ENCODE results near the gene ZBTB24. TPM values are rescaled to one million over a fixed set of nuclear protein-coding genes. Genes with fewer than 3 reads are reported as not detected.

ZBTB24 gene
- polyA plus RNA-seq, 3 donors: 3.1 to 4.7 (median 3.4) TPM

DNA sequence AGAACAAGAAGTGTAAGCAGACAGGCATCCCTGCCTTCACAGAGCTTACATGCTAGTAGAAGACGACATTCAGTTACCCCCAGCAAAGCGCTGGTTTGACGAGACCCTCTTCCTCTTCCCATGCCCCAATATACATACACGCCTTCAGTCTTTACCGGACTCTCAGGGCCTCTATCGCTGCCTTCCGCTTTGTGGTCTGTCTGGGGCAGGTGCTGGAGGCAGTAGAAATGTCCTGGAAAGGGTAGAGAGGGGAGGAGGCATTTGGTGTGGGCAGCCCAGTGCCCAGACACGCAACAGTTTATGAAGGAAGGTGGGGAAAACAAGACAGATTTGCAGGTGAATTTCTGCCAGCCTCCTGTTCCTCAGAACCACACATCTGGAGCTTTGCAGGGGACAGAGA, 36.5 kb downstream of the ZBTB24 start:
- peak overlapping the region in 1 of 2 donors; percentile 48 for H3K27ac ChIP-seq (ENCODE audit: low read depth in 1 of 2, low read length in 2 of 2)
- peaks cover 65 to 89% of the 10 kb centered on the region in 2 donors for H3K36me3 ChIP-seq (replicated peaks in 1 of 2; ENCODE audit: control insufficient read depth in 1 of 2, insufficient read depth in 2 of 2, low read length in 2 of 2)
- H4K20me1 ChIP-seq (ENCODE audit: insufficient read depth, low read length): peaks cover 82% of the 10 kb centered on the region
- peaks cover 0 to 2% (median 1%) of the 10 kb centered on the region in 3 donors for H3K27me3 Mint-ChIP-seq (ENCODE audit: low read depth in 3 of 3)
- H3K9me3 Mint-ChIP-seq: peaks cover 0 to 2% (median 0%) of the 10 kb centered on the region in 7 donors
- TF ChIP-seq, protein P1, sequence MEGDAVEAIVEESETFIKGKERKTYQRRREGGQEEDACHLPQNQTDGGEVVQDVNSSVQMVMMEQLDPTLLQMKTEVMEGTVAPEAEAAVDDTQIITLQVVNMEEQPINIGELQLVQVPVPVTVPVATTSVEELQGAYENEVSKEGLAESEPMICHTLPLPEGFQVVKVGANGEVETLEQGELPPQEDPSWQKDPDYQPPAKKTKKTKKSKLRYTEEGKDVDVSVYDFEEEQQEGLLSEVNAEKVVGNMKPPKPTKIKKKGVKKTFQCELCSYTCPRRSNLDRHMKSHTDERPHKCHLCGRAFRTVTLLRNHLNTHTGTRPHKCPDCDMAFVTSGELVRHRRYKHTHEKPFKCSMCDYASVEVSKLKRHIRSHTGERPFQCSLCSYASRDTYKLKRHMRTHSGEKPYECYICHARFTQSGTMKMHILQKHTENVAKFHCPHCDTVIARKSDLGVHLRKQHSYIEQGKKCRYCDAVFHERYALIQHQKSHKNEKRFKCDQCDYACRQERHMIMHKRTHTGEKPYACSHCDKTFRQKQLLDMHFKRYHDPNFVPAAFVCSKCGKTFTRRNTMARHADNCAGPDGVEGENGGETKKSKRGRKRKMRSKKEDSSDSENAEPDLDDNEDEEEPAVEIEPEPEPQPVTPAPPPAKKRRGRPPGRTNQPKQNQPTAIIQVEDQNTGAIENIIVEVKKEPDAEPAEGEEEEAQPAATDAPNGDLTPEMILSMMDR (IDR thresholded peaks at IDR 0.05): no peak
- H3K4me1 Mint-ChIP-seq: peaks cover 37% of the 10 kb centered on the region
- H3K27ac Mint-ChIP-seq: peak overlapping the region in 5 of 7 donors; percentile 18 to 63 (median 20)
- no peaks in the 10 kb centered on the region for H3K27me3 ChIP-seq (ENCODE audit: control insufficient read depth in 2 of 2, insufficient read depth in 2 of 2, low read length in 2 of 2)
- no peak overlapping the region for H3K9ac ChIP-seq (ENCODE audit: insufficient read depth, low read length, poor library complexity, severe bottlenecking)
- intact Hi-C loops (cut with micrococcal nuclease): no loop called here
- H3K79me2 ChIP-seq (ENCODE audit: insufficient read depth, low read length): peaks cover 25% of the 10 kb centered on the region
- H3K4me3 ChIP-seq (replicated peaks in 1 of 3; ENCODE audit: low read depth in 2 of 3, low read length in 3 of 3): no peak overlapping the region
- no peak for DNase-seq
- peaks cover 5 to 20% of the 10 kb centered on the region in 2 donors for H3K4me1 ChIP-seq (ENCODE audit: control insufficient read depth in 1 of 2, insufficient read depth in 2 of 2, low read length in 2 of 2)
- H3K4me3 Mint-ChIP-seq: no peak overlapping the region
- no peak overlapping the region for H3K4me2 ChIP-seq (replicated peaks; ENCODE audit: extremely low read depth, low read length, poor library complexity, severe bottlenecking)
- H3K9me3 ChIP-seq (replicated peaks in 1 of 2; ENCODE audit: control insufficient read depth in 1 of 2, insufficient read depth in 1 of 2, low read length in 2 of 2): no peaks in the 10 kb centered on the region
- WGBS (ENCODE audit: insufficient coverage): 33% methylated on average over 1 of the region's 8 CpGs
- peaks cover 56 to 86% of the 10 kb centered on the region in 2 donors for H3K36me3 Mint-ChIP-seq
- H2AFZ ChIP-seq (ENCODE audit: insufficient read depth, low read depth, low read length, poor library complexity, severe bottlenecking): no peak overlapping the region

DNA sequence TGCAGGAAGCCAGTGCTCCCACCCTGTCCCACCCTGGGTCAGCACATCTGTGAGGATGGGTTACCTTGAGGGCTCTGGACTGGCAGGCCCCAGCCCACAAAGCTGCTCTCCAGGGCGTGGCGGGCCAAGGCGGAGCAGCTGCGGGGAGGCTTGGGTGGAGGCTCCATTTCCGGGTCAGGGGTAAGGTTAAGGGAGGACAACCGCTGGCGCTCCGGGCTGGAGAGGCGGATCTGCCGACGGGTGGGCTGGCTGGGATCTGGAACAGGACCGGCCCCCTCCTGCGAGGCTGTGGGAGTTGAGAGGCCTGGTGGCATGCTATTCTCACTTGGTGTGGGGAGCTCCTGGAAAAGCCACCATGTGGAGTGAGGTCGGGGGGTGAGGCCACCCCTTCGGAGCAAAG, 36.9 kb downstream of the ZBTB24 start:
- Mint-ChIP-seq H3K9me3 (peaks cover 0 to 2% (median 0%) of the 10 kb centered on the region in 7 donors), H3K4me3 (no peak overlapping the region), H3K27ac (peak overlapping the region in 4 of 7 donors; percentile 18 to 63 (median 20)), H3K4me1 (peaks cover 42% of the 10 kb centered on the region), H3K27me3 (ENCODE audit: low read depth in 3 of 3) (peaks cover 0 to 4% (median 1%) of the 10 kb centered on the region in 3 donors), H3K36me3 (peaks cover 54 to 83% of the 10 kb centered on the region in 2 donors)
- Histone ChIP-seq H4K20me1 (ENCODE audit: insufficient read depth, low read length) (peaks cover 86% of the 10 kb centered on the region), H3K4me2 (replicated peaks; ENCODE audit: extremely low read depth, low read length, poor library complexity, severe bottlenecking) (no peak overlapping the region), H3K27ac (ENCODE audit: low read depth in 1 of 2, low read length in 2 of 2) (no peak overlapping the region), H3K9me3 (replicated peaks in 1 of 2; ENCODE audit: control insufficient read depth in 1 of 2, insufficient read depth in 1 of 2, low read length in 2 of 2) (no peaks in the 10 kb centered on the region), H3K4me3 (replicated peaks in 1 of 3; ENCODE audit: low read depth in 2 of 3, low read length in 3 of 3) (no peak overlapping the region), H3K79me2 (ENCODE audit: insufficient read depth, low read length) (peaks cover 22% of the 10 kb centered on the region), H3K36me3 (replicated peaks in 1 of 2; ENCODE audit: control insufficient read depth in 1 of 2, insufficient read depth in 2 of 2, low read length in 2 of 2) (peaks cover 62 to 84% of the 10 kb centered on the region in 2 donors), H3K9ac (ENCODE audit: insufficient read depth, low read length, poor library complexity, severe bottlenecking) (no peak overlapping the region), H3K4me1 (ENCODE audit: control insufficient read depth in 1 of 2, insufficient read depth in 2 of 2, low read length in 2 of 2) (peaks cover 10 to 24% of the 10 kb centered on the region in 2 donors), H3K27me3 (ENCODE audit: control insufficient read depth in 2 of 2, insufficient read depth in 2 of 2, low read length in 2 of 2) (no peaks in the 10 kb centered on the region), H2AFZ (ENCODE audit: insufficient read depth, low read depth, low read length, poor library complexity, severe bottlenecking) (no peak overlapping the region)
- no peak for DNase-seq
- intact Hi-C loops (cut with micrococcal nuclease): no loop called here
- 90% methylated on average over 9 of the region's 15 CpGs for WGBS (ENCODE audit: insufficient coverage)
- TF ChIP-seq, protein P1 (IDR thresholded peaks at IDR 0.05): no peak
